DMS114 treated with DMSO at 0.1 percent for 48 hours (cell line): ENCODE measurements around the gene SYTL2.

Experiments used
- DNase-seq: peaks from one replicate; lab custom pipeline; 2025; ENCODE audit not compliant: unreplicated experiment; lab: John Stamatoyannopoulos, UW

The SYTL2 gene

GRCh38 chr11:85740481-85741400 is 70.2 kb downstream of the SYTL2 start:
- no peak for DNase-seq

GRCh38 chr11:85737738-85738137 is 73.2 kb downstream of the SYTL2 start:
- no peak for DNase-seq

- no peak for DNase-seq
These were observed 75.0 kb downstream of the SYTL2 start for GRCh38 chr11:85735876-85736460.

- DNase-seq, result no peak
These were observed 78.0 kb downstream of the SYTL2 start for GRCh38 chr11:85732965-85733364.

- no peak for DNase-seq
These were observed 84.6 kb downstream of the SYTL2 start for GRCh38 chr11:85726381-85726780.

- DNase-seq, result no peak
These were observed 85.3 kb downstream of the SYTL2 start for GRCh38 chr11:85725510-85726258.

- DNase-seq, result no peak
These were observed 86.0 kb downstream of the SYTL2 start for GRCh38 chr11:85724748-85725465.

- DNase-seq, result no peak
These were observed 87.9 kb downstream of the SYTL2 start for GRCh38 chr11:85723088-85723487.

- DNase-seq, result no peak
These were observed 89.8 kb downstream of the SYTL2 start for GRCh38 chr11:85721191-85721590.

GRCh38 chr11:85718991-85719807 is 91.7 kb downstream of the SYTL2 start:
- no peak for DNase-seq

GRCh38 chr11:85718126-85718943 is 92.6 kb downstream of the SYTL2 start:
- no peak for DNase-seq

- DNase-seq, result no peak
These were observed 93.5 kb downstream of the SYTL2 start for GRCh38 chr11:85717429-85717828.

GRCh38 chr11:85712953-85713352 is 98.0 kb downstream of the SYTL2 start:
- DNase-seq, result no peak

- no peak for DNase-seq
These were observed 100.0 kb downstream of the SYTL2 start for GRCh38 chr11:85710917-85711316.

- DNase-seq, result no peak
These were observed 100.8 kb downstream of the SYTL2 start for GRCh38 chr11:85709941-85710702.

GRCh38 chr11:85705800-85706199 is 105.1 kb downstream of the SYTL2 start:
- DNase-seq, result no peak

GRCh38 chr11:85704967-85705366 is 106.0 kb downstream of the SYTL2 start:
- DNase-seq, result no peak

- DNase-seq, result no peak
These were observed 110.8 kb downstream of the SYTL2 start for GRCh38 chr11:85699957-85700741.
